HuH-7.5 (cell line): ENCODE results near the gene EPRS1.
"Not testable (repeated sequence)": the region's sequence is repeated elsewhere in the genome, so short reads cannot be mapped to it uniquely, and the experiment has no call there.

ENCODE experiments used
- DNase-seq: peaks from one replicate; pipeline ENCODE4 v3.0.0; 2011; ENCODE audit warnings: low spot score

Gene EPRS1

GRCh38 chr1:220038640-220039039, 7.7 kb downstream of the EPRS1 start:
- DNase-seq: no peak

GRCh38 chr1:220037810-220038209, 8.5 kb downstream of the EPRS1 start:
- not testable (repeated sequence) for DNase-seq

GRCh38 chr1:220032911-220033310, 13.4 kb downstream of the EPRS1 start:
- DNase-seq: no peak

- no peak for DNase-seq
Measured at GRCh38 chr1:220031287-220031686, 15.0 kb downstream of the EPRS1 start.

- DNase-seq: no peak
Measured at GRCh38 chr1:220028346-220028895, 17.9 kb downstream of the EPRS1 start.

GRCh38 chr1:220019071-220019470, 27.2 kb downstream of the EPRS1 start:
- DNase-seq: no peak

GRCh38 chr1:220013497-220013896, 32.8 kb downstream of the EPRS1 start:
- DNase-seq: no peak

- no peak for DNase-seq
Measured at GRCh38 chr1:220012259-220012658, 34.0 kb downstream of the EPRS1 start.

- DNase-seq: no peak
Measured at GRCh38 chr1:220011620-220012019, 34.7 kb downstream of the EPRS1 start.

- no peak for DNase-seq
Measured at GRCh38 chr1:220007438-220007837, 38.9 kb downstream of the EPRS1 start.

- no peak for DNase-seq
Measured at GRCh38 chr1:220005489-220005888, 40.8 kb downstream of the EPRS1 start.

GRCh38 chr1:220003610-220004299, 42.5 kb downstream of the EPRS1 start:
- DNase-seq: no peak

GRCh38 chr1:220003015-220003414, 43.3 kb downstream of the EPRS1 start:
- no peak for DNase-seq

- DNase-seq: no peak
Measured at GRCh38 chr1:220001095-220001501, 45.2 kb downstream of the EPRS1 start.

GRCh38 chr1:219999821-220000220, 46.5 kb downstream of the EPRS1 start:
- DNase-seq: no peak
